ENCODE data around the gene GNAT2.

GRCh38 chr1:109619576-109620400 is at the start of gene GNAT2, which contains the start of gene AMPD2:
- TF ChIP-seq CTCF (IDR thresholded peaks at IDR 0.05) (no peak), EP300 (IDR thresholded peaks at IDR 0.05; ENCODE audit: low read depth) (no peak)
